ENCODE results near the gene B4GALNT3.
A peak's percentile ranks its signal among the peaks of the same experiment; 100 is the strongest.

The B4GALNT3 gene

GRCh38 chr12:510071-510825, 50.5 kb downstream of the B4GALNT3 start:
- no peak for DNase-seq

- DNase-seq, result no peak
These were observed 53.2 kb downstream of the B4GALNT3 start for GRCh38 chr12:512933-513332.

- no peak for DNase-seq
These were observed 53.7 kb downstream of the B4GALNT3 start for GRCh38 chr12:513446-513845.

GRCh38 chr12:517538-517937, 57.8 kb downstream of the B4GALNT3 start:
- DNase-seq, result no peak

- DNase-seq, result no peak
These were observed 60.4 kb downstream of the B4GALNT3 start for GRCh38 chr12:520119-520518.

- no peak for DNase-seq
These were observed 63.1 kb downstream of the B4GALNT3 start for GRCh38 chr12:522692-523378.

GRCh38 chr12:524167-524951, 64.6 kb downstream of the B4GALNT3 start:
- DNase-seq, result no peak

GRCh38 chr12:526089-526488, 66.3 kb downstream of the B4GALNT3 start:
- no peak for DNase-seq

- DNase-seq, result no peak
These were observed 67.5 kb downstream of the B4GALNT3 start for GRCh38 chr12:527241-527640.

- DNase-seq, result no peak
These were observed 68.0 kb downstream of the B4GALNT3 start for GRCh38 chr12:527729-528128.

GRCh38 chr12:530308-530707, 70.6 kb downstream of the B4GALNT3 start:
- DNase-seq, result peak in 1 of 2 experiments; percentile 59

- no peak for DNase-seq
These were observed 71.1 kb downstream of the B4GALNT3 start for GRCh38 chr12:530821-531220.

- no peak for DNase-seq
These were observed 72.3 kb downstream of the B4GALNT3 start for GRCh38 chr12:531951-532585.

GRCh38 chr12:532908-533565, 73.3 kb downstream of the B4GALNT3 start:
- DNase-seq, result no peak

- no peak for DNase-seq
These were observed 74.0 kb downstream of the B4GALNT3 start for GRCh38 chr12:533718-534117.

- no peak for DNase-seq
These were observed 74.5 kb downstream of the B4GALNT3 start for GRCh38 chr12:534216-534615.

- no peak for DNase-seq
These were observed 75.7 kb downstream of the B4GALNT3 start for GRCh38 chr12:535396-535795.

GRCh38 chr12:536751-537245, 77.1 kb downstream of the B4GALNT3 start:
- no peak for DNase-seq

- no peak for DNase-seq
These were observed 78.0 kb downstream of the B4GALNT3 start for GRCh38 chr12:537772-538171.

GRCh38 chr12:538731-539539, 79.2 kb downstream of the B4GALNT3 start:
- peak in 1 of 2 experiments; percentile 56 for DNase-seq

GRCh38 chr12:539540-540310, 80.0 kb downstream of the B4GALNT3 start:
- no peak for DNase-seq
